GM19328 (cell line): Measurements from ENCODE around the gene POLD1.
"Not testable (repeated sequence)": the region's sequence is repeated elsewhere in the genome, so short reads cannot be mapped to it uniquely, and the experiment has no call there.

ENCODE experiments used
- ATAC-seq: cut with Tn5 transposase; IDR thresholded peaks from one replicate; pipeline ENCODE4 v1.9.1; 2021; ENCODE audit warnings: mild to moderate bottlenecking, moderate library complexity; ENCODE audit not compliant: unreplicated experiment

POLD1 gene

DNA sequence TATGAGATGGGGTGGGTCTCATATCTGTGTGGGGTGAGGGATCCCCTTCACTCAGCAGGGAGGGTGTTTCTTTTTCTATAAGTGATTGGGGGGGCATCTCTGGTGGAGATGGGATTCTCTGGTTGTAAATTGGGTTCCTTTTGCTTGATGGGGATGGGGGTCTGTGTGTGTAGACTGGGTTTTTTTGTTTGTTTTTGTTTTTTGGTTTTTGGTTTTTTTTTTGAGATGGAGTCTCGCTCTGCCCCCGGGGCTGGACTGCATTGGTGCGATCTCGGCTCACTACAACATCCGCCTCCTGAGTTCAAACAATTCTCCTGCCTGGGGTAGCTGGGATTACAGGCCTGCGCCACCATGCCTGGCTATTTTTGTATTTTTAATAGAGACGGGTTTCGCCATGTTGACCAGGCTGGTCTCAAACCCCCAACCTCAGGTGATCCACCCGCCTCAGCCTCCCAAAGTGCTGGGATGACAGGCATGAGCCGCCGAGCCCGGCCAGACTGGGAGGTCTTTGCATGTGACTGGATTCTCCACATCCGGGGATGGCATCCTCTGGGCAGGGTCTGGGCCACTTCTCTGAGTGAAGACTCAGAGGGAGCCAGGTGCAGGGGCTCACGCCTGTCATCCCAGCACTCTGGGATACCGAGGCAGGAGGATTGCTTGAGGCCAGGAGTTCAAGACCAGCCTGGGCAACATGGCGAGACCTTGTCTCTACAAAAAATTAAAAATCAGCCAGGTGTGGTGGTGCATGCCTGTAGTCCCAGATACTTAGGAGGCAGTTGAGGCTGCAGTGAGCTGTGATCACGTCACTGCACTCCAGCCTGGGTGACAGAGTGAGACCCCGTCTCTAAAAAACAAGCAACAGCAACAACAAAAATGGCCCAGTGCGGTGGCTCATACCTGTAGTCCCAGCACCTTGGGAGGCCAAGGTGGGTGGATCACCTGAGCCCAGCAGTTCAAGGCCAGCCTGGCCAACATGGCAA lies 49.3 kb downstream of the POLD1 start:
- ATAC-seq, result no peak

DNA sequence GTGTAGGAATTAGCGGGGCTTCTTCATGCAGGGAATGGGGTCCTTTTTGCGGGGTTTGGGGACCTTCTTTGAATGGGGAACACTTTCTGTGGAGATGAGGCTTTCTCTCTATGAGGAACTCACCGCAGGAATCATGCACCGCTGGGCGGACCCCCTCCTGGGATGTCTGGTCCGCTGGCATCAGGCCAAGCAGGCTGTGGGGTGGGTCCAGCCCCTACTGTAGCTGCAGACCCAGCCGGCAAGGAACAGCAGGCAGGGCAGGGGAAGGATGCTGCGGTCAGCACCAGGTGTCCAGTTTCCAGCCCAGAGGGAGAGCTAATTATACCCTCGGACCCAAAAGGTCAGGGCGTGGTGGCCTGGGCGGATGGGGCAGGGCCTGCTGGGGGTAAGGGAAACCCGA lies 50.4 kb downstream of the POLD1 start:
- ATAC-seq, result no peak

- ATAC-seq, result no peak
Observed at GRCh38 chr19:50435221-50435620, 51.1 kb downstream of the POLD1 start.

DNA sequence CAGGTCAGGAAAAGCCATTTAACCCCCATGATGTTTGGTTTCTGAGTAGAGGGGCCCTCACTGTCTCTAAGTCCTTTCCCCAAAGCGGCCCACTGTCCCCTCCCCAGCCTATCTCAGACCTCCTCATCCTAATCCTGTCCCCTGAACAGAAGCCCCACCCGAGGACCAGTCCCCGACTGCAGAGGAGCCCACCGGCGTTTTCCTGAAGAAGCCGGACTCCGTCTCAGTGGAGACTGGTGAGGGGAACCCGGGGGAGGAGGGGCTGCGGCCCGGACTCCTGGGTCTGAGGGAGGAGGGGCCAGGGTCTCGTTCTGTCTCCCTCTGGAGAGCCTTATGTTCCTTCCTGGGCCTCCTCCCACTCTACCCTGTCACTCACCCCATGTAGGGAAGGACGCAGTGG lies 51.5 kb downstream of the POLD1 start:
- ATAC-seq, result no peak

GRCh38 chr19:50437862-50438449 lies 53.8 kb downstream of the POLD1 start:
- no peak for ATAC-seq

DNA sequence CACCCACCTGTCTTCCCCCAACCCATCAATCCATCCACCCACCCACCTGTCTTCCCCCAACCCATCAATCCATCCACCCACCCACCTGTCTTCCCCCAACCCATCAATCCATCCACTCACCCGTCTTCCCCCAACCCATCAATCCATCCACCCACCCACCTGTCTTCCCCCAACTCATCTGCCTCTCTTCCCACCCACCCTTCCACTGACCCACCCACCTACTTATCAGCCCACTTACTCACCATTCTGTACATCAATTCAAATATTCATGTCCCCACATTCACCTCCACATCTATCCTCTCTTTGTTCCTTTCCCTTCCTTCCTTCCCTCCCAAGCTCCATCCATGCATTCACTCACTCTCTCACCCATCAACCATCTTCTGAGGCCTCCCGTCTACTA lies 55.0 kb downstream of the POLD1 start:
- not testable (repeated sequence) for ATAC-seq

DNA sequence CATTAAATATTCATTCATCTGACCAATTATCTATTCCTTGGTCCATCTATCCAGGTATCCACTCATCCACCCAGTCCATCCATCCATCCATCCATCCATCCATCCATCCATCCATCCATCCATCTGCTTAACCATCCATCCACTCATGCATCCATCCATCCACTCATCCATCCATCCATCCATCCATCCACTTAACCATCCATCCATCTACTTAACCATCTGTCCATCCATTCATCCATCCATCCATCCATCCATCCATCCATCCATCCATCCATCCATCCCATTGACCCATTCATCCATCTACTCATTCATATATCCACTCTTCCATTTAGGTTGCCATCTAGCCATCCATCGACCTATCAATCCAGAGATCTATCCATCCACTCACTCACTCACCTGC lies 59.9 kb downstream of the POLD1 start:
- ATAC-seq, result no peak

DNA sequence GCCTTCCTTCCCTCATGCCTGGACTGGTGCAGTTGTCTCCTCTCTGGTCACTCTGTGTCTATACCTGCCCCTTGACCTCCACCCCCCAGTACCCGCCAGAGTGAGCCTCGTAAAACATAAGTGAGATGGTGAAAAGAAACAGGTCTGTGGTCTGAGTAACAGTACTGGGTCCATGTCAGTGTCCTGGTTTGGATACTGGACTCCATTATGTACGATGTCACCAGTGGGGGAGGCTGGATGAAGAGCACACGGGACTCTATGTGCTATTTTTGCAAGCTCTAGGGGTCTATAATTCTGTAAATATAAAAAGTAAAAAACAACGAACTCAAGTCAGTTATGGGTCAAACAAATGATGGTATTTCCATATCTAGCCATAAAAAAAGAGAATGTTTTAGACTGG lies 62.9 kb downstream of the POLD1 start:
- no peak for ATAC-seq

GRCh38 chr19:50447750-50448149 lies 63.6 kb downstream of the POLD1 start:
- ATAC-seq, result no peak

DNA sequence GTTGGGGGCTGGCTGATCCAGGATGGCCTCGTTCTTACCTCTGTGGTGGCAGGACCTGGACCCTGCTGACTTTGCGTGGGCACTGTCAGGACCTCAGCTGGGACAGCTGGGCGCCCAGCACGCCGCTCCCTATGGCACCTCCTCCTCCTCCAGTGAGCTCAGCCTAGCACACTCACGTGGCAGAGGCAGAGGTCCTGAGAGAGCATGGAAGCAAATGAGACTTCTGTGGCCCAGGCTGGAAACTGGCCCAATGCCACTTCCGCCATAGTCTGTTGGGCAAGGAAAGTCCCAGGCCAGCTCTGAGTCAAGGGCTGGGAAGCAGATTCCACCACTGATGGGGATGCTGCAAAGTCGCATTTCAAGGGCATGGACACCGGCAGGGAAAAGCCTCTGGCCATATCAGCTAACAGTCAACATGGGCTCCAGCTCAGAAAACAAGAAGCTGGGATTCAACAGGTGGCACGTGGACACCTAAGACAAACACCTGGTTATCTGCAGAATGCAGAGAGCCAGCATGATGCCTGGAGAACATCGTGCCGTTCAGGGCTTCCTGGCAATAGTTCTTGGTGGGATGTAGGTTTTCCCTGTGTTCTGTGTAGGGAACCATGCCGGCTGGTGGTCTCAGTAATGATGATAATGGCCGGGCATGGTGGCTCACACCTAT lies 65.2 kb downstream of the POLD1 start:
- ATAC-seq, result no peak

DNA sequence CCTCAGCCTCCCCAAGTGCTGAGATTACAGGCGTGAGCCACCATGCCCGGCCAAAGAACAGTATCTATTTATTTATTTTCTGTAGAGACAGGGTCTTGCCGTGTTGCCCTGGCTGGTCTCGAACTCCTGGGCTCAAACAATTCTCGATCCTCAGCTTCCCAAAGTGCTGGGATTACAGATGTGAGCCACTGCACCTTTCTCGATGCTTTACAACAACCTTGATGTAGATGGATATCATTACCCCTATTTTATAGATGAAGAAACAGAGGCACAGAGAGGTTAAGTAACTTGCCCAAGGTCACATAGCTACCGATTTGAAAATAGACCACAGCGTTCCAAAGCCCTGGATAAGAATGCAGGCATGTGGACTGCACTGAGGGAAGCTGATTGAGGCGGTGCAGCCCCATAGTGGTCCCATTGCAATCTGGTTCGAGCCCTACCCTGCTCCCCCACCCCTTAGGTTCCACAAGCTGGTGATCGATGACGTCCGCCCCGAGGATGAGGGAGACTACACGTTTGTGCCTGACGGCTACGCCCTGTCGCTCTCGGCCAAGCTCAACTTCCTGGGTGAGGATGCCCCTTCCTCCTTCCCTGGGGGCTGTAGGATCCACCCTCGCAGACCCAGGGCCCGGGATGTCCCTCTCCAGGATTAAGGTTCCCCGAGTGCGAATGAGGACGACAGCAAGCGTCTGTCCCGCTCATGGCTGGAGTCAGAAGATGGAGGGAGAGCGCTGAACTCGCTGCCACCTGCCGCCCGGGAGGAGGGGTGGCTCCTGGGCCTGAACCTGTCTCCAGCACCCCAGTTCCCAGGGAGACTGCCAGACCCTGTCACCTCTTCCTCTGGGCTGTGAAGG lies 66.4 kb downstream of the POLD1 start:
- no peak for ATAC-seq

GRCh38 chr19:50451223-50451534 lies 67.0 kb downstream of the POLD1 start:
- ATAC-seq, result no peak

- ATAC-seq, result no peak
Observed at GRCh38 chr19:50453243-50453642, 69.1 kb downstream of the POLD1 start.

GRCh38 chr19:50455992-50456391 lies 71.8 kb downstream of the POLD1 start:
- no peak for ATAC-seq

- no peak for ATAC-seq
Observed at GRCh38 chr19:50457300-50457699, 73.2 kb downstream of the POLD1 start.

- no peak for ATAC-seq
Observed at GRCh38 chr19:50458396-50459066, 74.4 kb downstream of the POLD1 start.

DNA sequence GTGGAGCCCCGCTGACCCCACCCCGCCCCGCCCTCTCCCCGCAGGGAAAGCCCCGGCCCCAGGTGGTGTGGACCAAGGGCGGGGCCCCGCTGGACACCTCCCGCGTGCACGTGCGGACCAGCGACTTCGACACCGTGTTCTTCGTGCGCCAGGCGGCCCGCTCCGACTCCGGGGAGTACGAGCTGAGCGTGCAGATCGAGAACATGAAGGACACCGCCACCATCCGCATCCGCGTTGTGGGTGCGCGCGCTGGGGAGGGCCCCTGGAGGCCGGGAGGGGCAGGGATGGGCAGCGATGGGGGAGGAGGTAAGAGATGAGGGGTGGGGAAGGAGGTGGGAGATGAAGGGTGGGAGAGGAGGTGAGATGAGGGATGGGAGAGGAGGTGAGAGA lies 74.9 kb downstream of the POLD1 start:
- ATAC-seq, result no peak

- no peak for ATAC-seq
Observed at GRCh38 chr19:50459638-50460037, 75.5 kb downstream of the POLD1 start.

DNA sequence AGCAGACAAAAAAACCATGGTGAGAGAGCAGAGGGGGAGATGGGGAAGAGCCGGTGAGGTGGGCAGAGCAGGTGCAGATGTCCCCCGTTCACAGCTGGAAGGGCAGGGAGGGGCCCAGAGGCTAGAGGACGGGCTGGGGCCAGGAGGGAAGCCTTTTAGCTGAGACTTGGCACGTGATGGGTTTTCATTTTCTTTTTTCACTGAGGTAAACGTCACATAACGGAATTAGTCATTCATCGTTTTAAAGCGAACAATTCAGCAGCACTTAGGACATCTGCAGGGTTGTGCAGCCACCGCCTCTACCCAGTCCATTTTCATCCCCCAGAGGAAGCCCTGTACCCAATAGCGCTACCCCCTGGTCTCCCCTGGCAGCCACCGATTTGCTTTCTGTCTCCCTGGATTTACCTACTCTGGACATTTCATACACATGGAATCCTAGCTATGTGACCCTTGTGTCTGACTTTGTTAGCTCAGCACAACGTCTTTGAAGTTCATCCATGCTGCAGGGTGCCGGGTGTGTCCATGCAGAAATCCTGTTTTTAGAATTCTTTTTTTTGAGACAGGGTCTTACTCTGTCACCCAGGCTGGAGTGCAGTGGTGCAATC lies 76.1 kb downstream of the POLD1 start:
- ATAC-seq, result no peak
